GM19467 (cell line): Measurements from ENCODE around the gene EFCAB7.

ENCODE experiments used
- ATAC-seq: cut with Tn5 transposase; IDR thresholded peaks from one replicate; pipeline ENCODE4 v1.9.1; 2021; ENCODE audit warnings: mild to moderate bottlenecking, moderate library complexity; ENCODE audit not compliant: unreplicated experiment

EFCAB7 gene

GRCh38 chr1:63601061-63601460 is 77.7 kb downstream of the EFCAB7 start:
- no peak for ATAC-seq

DNA sequence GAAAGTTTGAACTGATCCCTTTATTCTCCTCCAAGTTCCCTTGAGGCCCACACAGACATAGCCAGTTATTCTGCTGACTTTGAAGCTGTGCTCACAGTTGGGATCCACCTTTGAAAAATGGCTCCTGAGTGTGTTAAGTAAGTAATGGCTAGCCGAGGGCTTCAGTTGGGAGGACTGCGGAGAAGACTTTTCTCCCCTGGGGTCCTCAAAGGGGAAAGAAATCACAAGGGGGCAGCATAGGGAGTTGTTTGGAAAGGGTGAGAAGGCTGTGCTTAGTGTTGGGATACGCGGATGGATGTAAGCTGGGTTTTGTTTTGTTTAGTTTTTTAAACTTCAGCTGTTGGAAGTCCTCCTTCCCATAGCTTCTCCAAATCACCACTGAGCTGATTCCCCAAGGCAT is 78.1 kb downstream of the EFCAB7 start:
- ATAC-seq: no peak

DNA sequence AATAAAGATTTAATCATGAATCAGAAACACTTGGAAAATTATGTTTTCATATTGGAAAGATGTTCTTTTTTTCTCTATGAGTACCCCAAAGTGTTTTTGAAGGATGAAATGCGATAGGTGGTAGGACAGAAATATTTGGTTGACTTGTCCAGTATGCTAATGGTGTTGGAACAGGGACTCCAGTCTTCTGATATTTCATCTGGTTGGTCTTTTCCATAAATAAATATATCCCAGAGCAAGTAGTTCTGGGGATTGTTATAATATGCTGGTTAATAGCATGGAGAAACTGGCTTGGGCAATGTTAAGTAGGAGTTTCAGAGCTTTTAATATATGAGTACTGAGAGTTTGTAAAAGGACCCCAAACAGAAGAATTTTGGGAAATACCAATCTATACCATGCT is 78.6 kb downstream of the EFCAB7 start:
- no peak for ATAC-seq

GRCh38 chr1:63602629-63603028 is 79.3 kb downstream of the EFCAB7 start:
- no peak for ATAC-seq

DNA sequence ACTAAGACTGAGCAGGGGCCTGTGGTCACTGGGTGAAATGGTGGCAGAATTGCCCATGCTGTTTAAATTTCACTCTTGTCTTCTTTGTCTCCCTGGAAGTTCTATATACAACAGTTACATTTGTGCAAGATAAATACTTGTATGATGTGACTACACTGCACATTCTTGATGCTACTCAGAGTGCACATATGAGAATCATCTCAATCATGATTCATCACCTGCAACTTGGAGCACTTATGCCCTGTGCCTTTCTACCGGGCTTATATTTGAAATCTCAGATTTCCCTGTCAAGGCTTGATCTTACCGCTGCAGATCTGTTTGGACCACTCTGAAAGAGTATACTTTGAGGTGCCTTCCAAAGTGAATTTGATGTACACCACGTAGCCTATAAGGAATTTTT is 80.5 kb downstream of the EFCAB7 start:
- ATAC-seq: no peak

DNA sequence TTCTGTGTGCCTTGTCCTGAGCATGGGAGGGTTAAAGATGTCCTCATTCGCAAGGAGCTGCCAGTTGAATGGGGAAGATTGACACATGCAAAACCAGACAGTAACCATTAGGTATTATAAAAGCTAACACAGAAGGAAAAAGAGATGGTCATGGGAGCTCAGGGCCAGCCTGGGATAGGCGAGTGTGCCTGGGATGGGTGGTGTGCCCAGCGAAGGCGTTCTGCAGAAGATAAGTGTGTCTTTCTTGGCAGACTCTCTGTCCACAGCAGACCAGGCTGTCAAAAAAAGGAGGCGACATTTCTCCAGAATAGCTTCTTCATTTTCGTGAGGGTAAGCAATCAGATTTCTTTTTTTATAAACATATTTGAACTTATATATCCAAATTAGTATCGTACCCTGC is 84.0 kb downstream of the EFCAB7 start:
- no peak for ATAC-seq

GRCh38 chr1:63611231-63611630 is 87.9 kb downstream of the EFCAB7 start:
- no peak for ATAC-seq

DNA sequence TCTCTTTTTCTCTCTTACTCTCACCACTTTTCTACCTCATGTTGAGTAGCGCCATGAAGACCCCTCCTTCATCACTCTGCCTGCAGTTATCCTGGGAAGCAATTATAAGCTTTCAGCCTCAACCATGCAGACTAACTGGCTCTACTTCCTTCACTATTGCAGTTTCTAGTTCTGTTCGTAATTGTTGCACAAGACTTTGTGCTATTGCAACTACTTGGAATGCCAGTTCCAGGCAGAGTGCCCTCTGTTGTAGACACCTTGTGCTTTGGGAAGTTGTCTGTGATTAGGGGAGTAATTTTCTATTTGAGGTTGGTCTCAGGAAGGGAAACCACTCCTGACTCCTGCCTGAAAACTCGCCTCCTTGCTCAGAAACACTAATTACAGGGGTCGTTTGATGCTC is 89.2 kb downstream of the EFCAB7 start:
- ATAC-seq: no peak

DNA sequence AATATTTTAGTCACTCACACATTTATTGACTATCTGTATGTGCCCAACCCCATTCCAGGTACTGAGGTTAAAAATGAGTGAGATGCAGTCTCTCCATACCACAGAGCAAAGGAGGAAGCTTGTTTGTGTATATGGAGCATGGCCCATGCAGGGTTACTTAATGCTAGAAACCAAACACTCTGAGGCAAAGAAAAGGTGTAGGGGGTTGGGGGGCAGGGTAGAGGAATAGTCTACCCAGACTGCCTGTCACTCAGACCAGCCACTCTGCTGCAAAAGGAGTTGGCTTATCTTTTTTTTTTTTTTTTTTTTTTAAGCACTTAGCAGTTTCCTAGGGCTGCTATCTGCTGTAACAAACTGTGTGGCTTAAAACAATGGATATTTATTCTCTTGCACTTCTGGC is 89.6 kb downstream of the EFCAB7 start:
- ATAC-seq: no peak

GRCh38 chr1:63615768-63616420 is 92.6 kb downstream of the EFCAB7 start:
- no peak for ATAC-seq

- ATAC-seq: no peak
Measured at GRCh38 chr1:63617450-63617849, 94.1 kb downstream of the EFCAB7 start.

- ATAC-seq: no peak
Measured at GRCh38 chr1:63618011-63618410, 94.7 kb downstream of the EFCAB7 start.

GRCh38 chr1:63619558-63619957 is 96.2 kb downstream of the EFCAB7 start:
- ATAC-seq: no peak

- no peak for ATAC-seq
Measured at GRCh38 chr1:63620671-63621070, 97.3 kb downstream of the EFCAB7 start.

DNA sequence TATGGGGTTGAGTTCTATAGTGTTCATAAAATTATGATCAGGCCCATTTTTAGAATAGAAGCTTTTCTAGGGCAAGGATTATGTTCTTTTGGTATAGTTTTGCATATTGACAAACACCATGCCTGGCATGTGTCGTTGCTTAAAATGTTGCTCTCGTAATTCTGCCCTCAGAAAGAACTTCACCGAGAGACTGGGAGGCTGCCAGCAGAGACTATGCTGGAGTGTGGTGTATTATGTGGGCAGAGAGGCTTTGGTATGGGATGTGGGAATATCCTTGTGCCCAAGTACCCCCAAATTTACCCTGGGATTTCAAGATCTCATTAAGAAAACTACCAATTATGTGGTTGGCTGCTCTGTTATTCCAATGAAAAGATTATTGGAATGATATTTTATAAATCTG is 97.8 kb downstream of the EFCAB7 start:
- ATAC-seq: no peak

DNA sequence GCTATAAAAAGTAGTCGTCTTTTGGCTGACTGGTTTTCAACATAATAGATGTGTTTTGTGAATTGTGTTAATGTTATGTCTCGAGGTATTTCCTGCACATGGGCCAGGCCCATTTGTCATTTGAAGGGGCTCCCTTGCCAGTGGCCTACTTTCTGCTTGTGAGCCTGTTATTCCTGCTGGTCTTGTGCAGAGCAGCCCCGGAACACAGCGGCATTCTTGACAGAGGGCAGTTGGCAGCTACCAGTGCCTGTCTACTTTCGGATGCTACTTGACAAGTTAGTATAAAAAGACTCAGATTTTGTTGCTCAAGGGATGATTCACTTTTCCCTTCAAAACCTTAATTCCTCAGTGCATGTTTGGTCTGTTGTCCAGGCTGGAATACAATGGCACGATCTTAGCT is 98.4 kb downstream of the EFCAB7 start:
- no peak for ATAC-seq
